ENCODE results near the gene TEC. TPM values are rescaled to one million over a fixed set of nuclear protein-coding genes. Genes with fewer than 3 reads are reported as not detected.

The TEC gene
- total and polyA plus RNA-seq, 9 of the 15 experiments (the other 6 are each of a cell fraction or from before 2014, with no cell fraction given): 5.3 to 14.7 (median 8.8) TPM

- Histone ChIP-seq H3K27me3 (ENCODE audit: control insufficient read depth in 2 of 2, insufficient read depth in 2 of 2, low read length in 2 of 2) (no peaks in the 10 kb centered on the region), H3K4me2 (ENCODE audit: insufficient read depth, low read length) (no peak overlapping the region), H3K9me3 (replicated peaks; ENCODE audit: control insufficient read depth, insufficient read depth, low read depth, low read length) (no peaks in the 10 kb centered on the region), H3K9ac (ENCODE audit: insufficient read depth in 1 of 2, low read depth in 2 of 2, low read length in 2 of 2) (no peak overlapping the region), H3K36me3 (ENCODE audit: control insufficient read depth, insufficient read depth, low read length) (no peaks in the 10 kb centered on the region; the same call in 1 of the 3 replicates), H3K27ac (ENCODE audit: extremely low read depth, low read depth, low read length) (no peak overlapping the region), H2AFZ (ENCODE audit: low read depth, low read length) (no peak overlapping the region), H3K4me3 (no peak overlapping the region), H3K4me1 (replicated peaks in 1 of 2; ENCODE audit: control insufficient read depth in 2 of 2, insufficient read depth in 2 of 2, low read length in 2 of 2) (peaks cover 0 to 17% of the 10 kb centered on the region in 2 experiments; a peak in 3 of 5 replicates), H3K9me1 (ENCODE audit: control insufficient read depth, insufficient read depth, low read length) (no peaks in the 10 kb centered on the region), H3K79me2 (ENCODE audit: control insufficient read depth, insufficient read depth, low read length) (0 out of 3 replicates have a peak, but pooled peaks cover 2% of the 10 kb centered on the region), H4K20me1 (replicated peaks; ENCODE audit: control insufficient read depth, insufficient read depth, low read length) (no peaks in the 10 kb centered on the region)
- FAIRE-seq: no peak
- in situ Hi-C loops (cut with MboI) (no loop called here), intact Hi-C loops (cut with micrococcal nuclease) (no loop called here)
- no peak for DNase-seq (ENCODE audit: extremely low read depth in 1 of 4, low spot score in 3 of 4)
- no peak for ATAC-seq
- CTCF ChIA-PET (ENCODE audit: low intra/inter-chr PET ratio): no interaction called here
- POLR2A ChIA-PET: no interaction called here
- TF ChIP-seq, protein P1, sequence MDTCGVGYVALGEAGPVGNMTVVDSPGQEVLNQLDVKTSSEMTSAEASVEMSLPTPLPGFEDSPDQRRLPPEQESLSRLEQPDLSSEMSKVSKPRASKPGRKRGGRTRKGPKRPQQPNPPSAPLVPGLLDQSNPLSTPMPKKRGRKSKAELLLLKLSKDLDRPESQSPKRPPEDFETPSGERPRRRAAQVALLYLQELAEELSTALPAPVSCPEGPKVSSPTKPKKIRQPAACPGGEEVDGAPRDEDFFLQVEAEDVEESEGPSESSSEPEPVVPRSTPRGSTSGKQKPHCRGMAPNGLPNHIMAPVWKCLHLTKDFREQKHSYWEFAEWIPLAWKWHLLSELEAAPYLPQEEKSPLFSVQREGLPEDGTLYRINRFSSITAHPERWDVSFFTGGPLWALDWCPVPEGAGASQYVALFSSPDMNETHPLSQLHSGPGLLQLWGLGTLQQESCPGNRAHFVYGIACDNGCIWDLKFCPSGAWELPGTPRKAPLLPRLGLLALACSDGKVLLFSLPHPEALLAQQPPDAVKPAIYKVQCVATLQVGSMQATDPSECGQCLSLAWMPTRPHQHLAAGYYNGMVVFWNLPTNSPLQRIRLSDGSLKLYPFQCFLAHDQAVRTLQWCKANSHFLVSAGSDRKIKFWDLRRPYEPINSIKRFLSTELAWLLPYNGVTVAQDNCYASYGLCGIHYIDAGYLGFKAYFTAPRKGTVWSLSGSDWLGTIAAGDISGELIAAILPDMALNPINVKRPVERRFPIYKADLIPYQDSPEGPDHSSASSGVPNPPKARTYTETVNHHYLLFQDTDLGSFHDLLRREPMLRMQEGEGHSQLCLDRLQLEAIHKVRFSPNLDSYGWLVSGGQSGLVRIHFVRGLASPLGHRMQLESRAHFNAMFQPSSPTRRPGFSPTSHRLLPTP (IDR thresholded peaks at IDR 0.05; ENCODE audit: borderline replicate concordance, extremely low read depth, insufficient read length): no peak
- TF ChIP-seq ZNF324 (CRISPR knock-in tag; IDR thresholded peaks at IDR 0.05): no peak
- TF ChIP-seq POLR2A (conservative IDR thresholded peaks at IDR 0.05): no peak
- no peak for TF ChIP-seq KDM4B (IDR thresholded peaks at IDR 0.05; ENCODE audit: borderline replicate concordance in 2 of 2, low read depth in 1 of 2)
- TF ChIP-seq TAF1 (IDR thresholded peaks at IDR 0.05; ENCODE audit: control insufficient read depth, extremely low read depth, insufficient read depth, low read length, severe bottlenecking): no peak
- TF ChIP-seq ZNF124 (CRISPR knock-in tag; IDR thresholded peaks at IDR 0.05): no peak
- TF ChIP-seq ZNF583 (CRISPR knock-in tag; IDR thresholded peaks at IDR 0.05): no peak
- no peak for TF ChIP-seq TEAD1 (CRISPR knock-in tag; IDR thresholded peaks at IDR 0.05)
- TF ChIP-seq TSC22D4 (tag; IDR thresholded peaks at IDR 0.05): no peak
- TF ChIP-seq ZNF121 (CRISPR knock-in tag; conservative IDR thresholded peaks at IDR 0.05): no peak
- no peak for TF ChIP-seq PHB2 (IDR thresholded peaks at IDR 0.05; ENCODE audit: low read depth)
- TF ChIP-seq ZNF282 (CRISPR knock-in tag; IDR thresholded peaks at IDR 0.05): no peak
- TF ChIP-seq HDAC2 (IDR thresholded peaks at IDR 0.05): no peak
- no peak for TF ChIP-seq MCM7 (IDR thresholded peaks at IDR 0.05)
- BruUV-seq (replicated peaks): no TSS peak
Measured at GRCh38 chr4:48175806-48176205, 93.8 kb downstream of the TEC start.

All from K562 (cell line).